Mesothelial cell of epicardium (in vitro differentiated cells): ENCODE results near the gene CCDC150. TPM values are rescaled to one million over a fixed set of nuclear protein-coding genes. Genes with fewer than 3 reads are reported as not detected.
A peak's percentile ranks its signal among the peaks of the same experiment; 100 is the strongest.

Source experiments
- DNase-seq, 2 experiments: peaks; one replicate each; pipeline ENCODE4 v3.0.0; 2021; ENCODE audit warnings: low spot score in 2 of 2; ENCODE audit not compliant: unreplicated experiment in 2 of 2
- H3K27ac Mint-ChIP-seq: 2 replicates; pipeline ENCODE4 v1.8.0; 2021; ENCODE audit warnings: mixed read lengths
- H3K27me3 Mint-ChIP-seq: 2 replicates; pipeline ENCODE4 v1.8.0; 2021; ENCODE audit warnings: low read depth, mixed read lengths
- H3K36me3 Mint-ChIP-seq: 2 replicates; pipeline ENCODE4 v1.8.0; 2021; ENCODE audit warnings: mixed read lengths
- H3K4me1 Mint-ChIP-seq: 2 replicates; pipeline ENCODE4 v1.8.0; 2021; ENCODE audit warnings: mixed read lengths
- H3K4me3 Mint-ChIP-seq: 2 replicates; pipeline ENCODE4 v1.8.0; 2021; ENCODE audit warnings: mild to moderate bottlenecking, moderate library complexity, mixed read lengths
- H3K9me3 Mint-ChIP-seq: 2 replicates; pipeline ENCODE4 v1.8.0; 2021; ENCODE audit warnings: mixed read lengths
- total RNA-seq: library from RNA; stranded (reverse); gene quantifications from 3 replicates; pipeline ENCODE4 v1.2.1, GENCODE V29; 2021
- TF ChIP-seq, protein P1 (sequence below): fragments of 200-600 bp; sonication (generic); IDR thresholded peaks from one replicate; pipeline ENCODE4 v1.5.0; 2021; ENCODE audit warnings: antibody characterized with exemption; ENCODE audit not compliant: unreplicated experiment

The CCDC150 gene
- total RNA-seq, 1 donor from 2014 or later = 16.6 TPM

DNA sequence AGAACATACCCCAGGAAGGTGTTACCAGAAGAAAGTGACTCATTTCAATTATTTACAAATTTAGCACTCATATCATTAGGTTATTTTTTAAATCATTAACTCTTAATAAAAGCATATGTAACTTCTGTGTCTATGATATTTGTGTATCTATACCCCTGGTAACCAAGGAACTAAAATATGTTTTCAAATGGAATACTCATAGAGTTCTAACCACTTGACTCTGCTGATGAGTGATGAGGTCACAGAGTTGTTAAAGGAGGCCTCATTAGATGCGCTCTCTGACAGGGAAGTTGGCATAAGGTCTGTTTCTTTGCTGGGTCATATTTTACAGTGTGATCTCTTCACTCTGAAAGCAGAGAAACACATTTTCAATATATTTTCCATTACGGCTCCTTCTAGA lies 73.4 kb downstream of the CCDC150 start:
- H3K4me3 Mint-ChIP-seq = no peak overlapping the region
- H3K27ac Mint-ChIP-seq = no peak overlapping the region

DNA sequence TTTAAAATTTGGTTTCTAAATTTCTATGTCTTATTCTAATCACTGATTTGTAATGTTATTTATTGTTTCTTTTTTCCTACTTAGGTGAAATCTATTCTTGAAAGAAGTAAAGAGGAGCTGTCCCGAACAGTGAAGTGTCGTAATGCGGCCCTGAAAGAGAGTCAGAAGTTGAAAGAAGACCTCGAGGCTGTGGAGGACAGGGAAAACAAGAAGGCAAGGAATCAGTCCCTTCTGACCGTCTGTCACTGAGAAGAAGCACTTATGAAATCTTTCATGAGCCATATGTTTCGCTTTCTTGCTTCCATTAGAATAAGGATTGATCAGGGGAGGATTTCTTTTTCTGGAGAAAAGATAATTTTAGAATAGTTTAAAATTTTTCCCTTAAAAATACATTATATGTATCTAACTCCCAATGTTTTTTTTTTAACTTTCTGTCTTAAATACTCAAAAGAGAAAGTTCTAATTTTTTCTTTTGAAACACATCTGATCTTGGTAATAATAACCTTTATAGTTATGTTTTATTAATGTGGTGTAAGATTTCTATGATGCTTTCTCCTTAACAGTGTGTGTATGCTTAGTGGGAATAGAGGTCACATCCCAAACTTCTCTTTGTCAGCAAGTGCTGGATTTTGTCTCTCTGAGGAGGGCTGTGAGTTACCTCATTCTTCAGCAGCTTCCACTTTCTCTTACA lies 79.0 kb downstream of the CCDC150 start:
- Mint-ChIP-seq H3K4me1 (peaks cover 24% of the 10 kb centered on the region), H3K36me3 (peaks cover 13% of the 10 kb centered on the region), H3K4me3 (no peak overlapping the region), H3K27me3 (no peaks in the 10 kb centered on the region), H3K27ac (peak overlapping the region; percentile 91), H3K9me3 (no peaks in the 10 kb centered on the region)
- no peak for DNase-seq
- TF ChIP-seq, protein P1, sequence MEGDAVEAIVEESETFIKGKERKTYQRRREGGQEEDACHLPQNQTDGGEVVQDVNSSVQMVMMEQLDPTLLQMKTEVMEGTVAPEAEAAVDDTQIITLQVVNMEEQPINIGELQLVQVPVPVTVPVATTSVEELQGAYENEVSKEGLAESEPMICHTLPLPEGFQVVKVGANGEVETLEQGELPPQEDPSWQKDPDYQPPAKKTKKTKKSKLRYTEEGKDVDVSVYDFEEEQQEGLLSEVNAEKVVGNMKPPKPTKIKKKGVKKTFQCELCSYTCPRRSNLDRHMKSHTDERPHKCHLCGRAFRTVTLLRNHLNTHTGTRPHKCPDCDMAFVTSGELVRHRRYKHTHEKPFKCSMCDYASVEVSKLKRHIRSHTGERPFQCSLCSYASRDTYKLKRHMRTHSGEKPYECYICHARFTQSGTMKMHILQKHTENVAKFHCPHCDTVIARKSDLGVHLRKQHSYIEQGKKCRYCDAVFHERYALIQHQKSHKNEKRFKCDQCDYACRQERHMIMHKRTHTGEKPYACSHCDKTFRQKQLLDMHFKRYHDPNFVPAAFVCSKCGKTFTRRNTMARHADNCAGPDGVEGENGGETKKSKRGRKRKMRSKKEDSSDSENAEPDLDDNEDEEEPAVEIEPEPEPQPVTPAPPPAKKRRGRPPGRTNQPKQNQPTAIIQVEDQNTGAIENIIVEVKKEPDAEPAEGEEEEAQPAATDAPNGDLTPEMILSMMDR = no peak

More for the DNA sequence above, 73.4 kb downstream of the CCDC150 start:
- no peak for DNase-seq
- H3K4me1 Mint-ChIP-seq = no peaks in the 10 kb centered on the region
- H3K9me3 Mint-ChIP-seq = peaks cover 16% of the 10 kb centered on the region
- H3K27me3 Mint-ChIP-seq = no peaks in the 10 kb centered on the region
- TF ChIP-seq, protein P1 = no peak
- peaks cover 23% of the 10 kb centered on the region for H3K36me3 Mint-ChIP-seq

DNA sequence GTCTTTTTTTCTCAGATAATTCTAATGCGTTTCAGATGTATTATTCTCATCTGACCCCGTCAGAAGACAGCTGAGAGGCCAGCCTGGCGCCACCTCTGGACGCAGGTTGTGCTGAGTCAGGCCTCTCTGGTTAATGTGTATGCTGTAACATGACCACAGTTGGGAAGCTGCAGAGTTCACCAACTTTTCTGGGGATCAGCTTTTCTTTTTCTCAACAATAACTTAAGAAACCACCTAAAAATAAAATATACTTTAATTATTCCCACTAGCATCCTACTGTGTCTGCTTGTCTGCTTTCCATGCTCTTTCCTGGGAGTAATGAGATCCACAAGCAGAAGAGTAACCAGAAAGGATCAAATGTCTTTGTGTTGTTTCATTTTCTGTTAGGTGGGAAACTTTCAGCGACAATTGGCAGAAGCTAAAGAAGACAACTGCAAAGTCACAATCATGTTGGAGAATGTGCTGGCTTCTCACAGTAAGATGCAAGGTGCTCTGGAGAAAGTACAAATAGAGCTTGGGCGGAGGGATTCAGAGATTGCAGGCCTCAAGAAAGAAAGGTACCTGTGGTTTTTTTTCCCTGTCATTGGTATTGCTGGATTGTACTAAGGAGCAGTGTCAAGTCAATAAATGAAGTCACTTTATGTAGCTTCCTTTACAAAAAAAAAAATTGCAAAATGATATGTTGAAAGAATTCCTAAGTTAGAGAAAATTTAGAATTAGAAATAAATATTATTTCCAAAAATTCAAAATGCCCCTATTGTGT lies 79.8 kb downstream of the CCDC150 start:
- DNase-seq = no peak
- Mint-ChIP-seq H3K9me3 (no peaks in the 10 kb centered on the region), H3K4me3 (no peak overlapping the region), H3K4me1 (peaks cover 24% of the 10 kb centered on the region), H3K27me3 (no peaks in the 10 kb centered on the region), H3K27ac (peak overlapping the region; percentile 91), H3K36me3 (peaks cover 15% of the 10 kb centered on the region)
- TF ChIP-seq, protein P1 = no peak

DNA sequence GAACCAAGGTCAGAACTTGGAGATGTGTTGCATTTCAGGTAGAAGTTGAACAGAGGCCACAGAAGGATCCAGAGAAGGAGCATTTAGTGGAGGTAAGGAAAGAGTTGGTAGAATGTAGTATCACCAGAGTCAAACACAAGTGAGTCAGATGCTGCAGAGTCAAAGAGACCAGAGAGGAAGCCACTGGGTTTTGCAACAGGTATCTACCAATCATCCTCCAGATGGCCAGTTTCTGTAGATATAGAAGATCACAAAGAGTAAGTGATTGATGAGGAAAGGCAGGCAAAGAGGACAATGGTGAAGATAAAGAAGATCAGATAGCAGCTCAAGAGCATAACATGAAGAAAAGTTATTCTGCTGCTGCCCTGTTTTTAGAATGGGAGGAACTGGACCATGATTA lies 84.1 kb downstream of the CCDC150 start:
- Mint-ChIP-seq H3K4me3 (no peak overlapping the region), H3K9me3 (no peaks in the 10 kb centered on the region), H3K36me3 (peaks cover 17% of the 10 kb centered on the region), H3K4me1 (peaks cover 35% of the 10 kb centered on the region), H3K27ac (no peak overlapping the region), H3K27me3 (no peaks in the 10 kb centered on the region)
- TF ChIP-seq, protein P1 = no peak
- no peak for DNase-seq

DNA sequence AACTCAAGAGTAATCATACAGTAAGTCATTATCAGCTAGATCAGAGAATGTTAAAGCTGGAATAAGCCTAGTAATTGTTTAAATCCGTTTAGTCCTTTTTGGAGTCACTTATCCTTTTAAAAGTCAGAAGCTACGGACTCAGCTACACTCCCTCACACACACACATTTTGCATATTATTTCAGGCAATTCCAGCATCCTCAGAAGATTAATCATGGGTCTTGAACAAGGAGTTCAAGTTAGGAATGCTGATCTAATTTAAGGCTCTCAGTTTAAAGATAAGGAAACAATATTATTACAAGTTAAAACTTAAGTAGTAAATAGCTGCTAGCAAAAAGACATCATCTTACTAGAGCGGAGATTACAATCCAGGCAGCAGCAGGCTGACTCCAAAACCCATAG lies 85.7 kb downstream of the CCDC150 start:
- TF ChIP-seq, protein P1 = no peak
- no peak overlapping the region for H3K4me3 Mint-ChIP-seq
- H3K9me3 Mint-ChIP-seq = no peaks in the 10 kb centered on the region
- peaks cover 27% of the 10 kb centered on the region for H3K4me1 Mint-ChIP-seq
- peaks cover 19% of the 10 kb centered on the region for H3K36me3 Mint-ChIP-seq
- DNase-seq = no peak
- H3K27me3 Mint-ChIP-seq = no peaks in the 10 kb centered on the region
- H3K27ac Mint-ChIP-seq = no peak overlapping the region
